Measurements from ENCODE around the gene SELPLG. TPM values are rescaled to one million over a fixed set of nuclear protein-coding genes. Genes with fewer than 3 reads are reported as not detected.

Gene SELPLG
- total and polyA plus RNA-seq, 2 experiments from 2014 or later, result 4.4 to 6.7 TPM

DNA sequence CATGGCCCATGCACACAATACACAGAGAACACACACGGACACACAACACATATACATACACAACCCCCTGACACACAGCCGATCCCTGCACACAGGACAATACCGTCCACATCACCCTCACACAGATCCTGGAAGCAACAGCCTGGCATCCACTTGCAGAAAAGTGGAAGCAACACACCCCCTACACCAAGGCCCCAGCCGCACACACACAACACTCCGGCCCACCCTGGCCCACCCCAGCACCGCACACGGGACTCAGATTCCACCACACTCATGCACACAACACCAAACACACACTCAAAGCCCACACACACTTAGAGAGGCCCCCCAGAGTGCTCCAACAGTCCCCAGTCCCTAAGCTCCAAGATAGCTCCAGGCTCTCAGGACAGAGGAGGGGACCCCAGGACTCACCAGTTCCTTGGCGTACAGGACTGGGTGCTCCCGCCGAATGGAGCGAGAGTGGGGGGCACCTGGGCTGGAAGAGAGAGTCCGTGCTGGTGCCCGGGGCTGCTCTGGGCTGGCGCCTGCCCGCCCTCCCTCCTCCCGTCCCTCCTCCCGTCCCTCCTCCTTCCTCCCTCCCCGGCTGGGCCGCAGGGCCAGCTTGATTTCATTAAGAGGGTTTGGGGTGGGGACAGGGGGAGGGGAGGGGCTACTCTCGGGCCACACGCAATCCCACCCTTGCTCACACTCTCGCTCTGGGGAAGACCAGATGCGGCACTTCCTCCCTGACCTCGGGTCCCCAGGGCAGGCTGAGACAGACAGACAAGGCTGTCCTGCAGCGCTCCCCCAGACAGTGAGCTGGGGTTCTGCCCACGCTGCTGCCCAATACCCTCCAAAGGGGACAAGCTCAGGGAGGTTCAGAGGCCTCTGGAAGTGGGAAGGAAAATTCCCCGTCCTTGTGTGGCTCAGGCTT, 35.9 kb downstream of the SELPLG start, which contains the start of gene TMEM119:
TSS of gene TMEM119 (minus strand) at position 526 of the 913 bp plus-strand sequence. CDS start 5,701 bp downstream, outside the sequence.
- no peaks in the 10 kb centered on the region for H3K36me3 ChIP-seq (ENCODE audit: low read depth)
- H3K9me2 ChIP-seq (ENCODE audit: insufficient read depth), result no peaks in the 10 kb centered on the region
- TF ChIP-seq EZH2 (IDR thresholded peaks at IDR 0.05; ENCODE audit: insufficient read depth, poor library complexity, severe bottlenecking), result no peak
- TF ChIP-seq EZH2phosphoT487 (IDR thresholded peaks at IDR 0.05; ENCODE audit: insufficient read depth, low read depth), result no peak
- peaks cover 18% of the 10 kb centered on the region for H3K4me1 ChIP-seq (ENCODE audit: insufficient read depth)
- peaks cover 35% of the 10 kb centered on the region for H3K79me2 ChIP-seq (ENCODE audit: insufficient read depth)
- H3K4me2 ChIP-seq (ENCODE audit: unreplicated experiment), result peak within 1 kb of the TSS; percentile 75
- H3K4me3 ChIP-seq, result peak within 1 kb of the TSS; percentile 71
- H2AFZ ChIP-seq, result peak within 1 kb of the TSS; percentile 63
- H3F3A ChIP-seq (ENCODE audit: insufficient read depth), result no peaks in the 10 kb centered on the region; the same call in 1 of the 2 replicates
- in situ Hi-C loops (cut with MboI), result no loop called here
- WGBS, 2 experiments (ENCODE audit: low coverage in 1 of 2, low lambda C conversion rate in 2 of 2, missing lambda C conversion rate in 2 of 2), result 1 to 2% methylated on average over 16 to 27 of the region's 27 CpGs
- DNase-seq, result peak; percentile 66
- H3K27me3 ChIP-seq (replicated peaks; ENCODE audit: insufficient read depth), result no peaks in the 10 kb centered on the region
- no peaks in the 10 kb centered on the region for H4K20me1 ChIP-seq (ENCODE audit: insufficient read depth)
- peak within 1 kb of the TSS; percentile 69 for H3K9ac ChIP-seq
- H3K27ac ChIP-seq, result no peak within 1 kb of the TSS
- H3K9me3 ChIP-seq (ENCODE audit: low read depth), result no peaks in the 10 kb centered on the region

DNA sequence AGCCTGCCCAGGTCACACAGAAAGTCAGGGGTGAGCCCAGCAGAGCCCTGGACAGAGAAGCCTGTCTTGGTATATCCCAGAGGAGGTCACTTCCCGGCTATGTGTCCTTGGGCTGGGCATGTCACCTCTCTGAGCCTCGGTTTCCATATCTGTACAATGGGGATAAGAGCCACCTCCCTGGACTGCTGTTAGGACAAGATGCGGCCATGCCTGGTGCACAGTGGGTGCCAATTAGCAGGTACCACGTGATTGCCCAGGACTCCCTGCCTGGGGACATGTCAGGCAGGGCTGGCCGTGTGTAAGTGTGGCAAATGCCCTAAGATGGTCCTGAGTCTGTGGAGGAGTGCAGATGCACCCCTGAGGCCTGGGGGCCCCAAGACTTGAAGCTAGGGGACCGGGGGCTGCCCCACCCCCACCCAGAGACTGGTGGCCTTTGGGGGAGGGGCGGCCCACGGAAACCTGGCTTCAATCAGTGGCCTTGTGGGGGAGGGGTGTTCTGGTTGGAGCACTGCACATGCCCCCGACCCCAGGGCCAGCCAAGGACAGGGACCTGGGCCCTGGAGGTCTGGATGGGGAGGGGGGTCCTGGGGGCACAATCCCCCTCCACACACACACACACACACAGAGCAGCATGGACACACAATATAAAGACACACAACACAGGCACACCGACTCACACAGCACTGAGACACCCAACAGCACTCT, 36.7 kb downstream of the SELPLG start:
- H3K79me2 ChIP-seq (ENCODE audit: insufficient read depth), result peaks cover 35% of the 10 kb centered on the region
- H3K36me3 ChIP-seq (ENCODE audit: low read depth), result no peaks in the 10 kb centered on the region
- in situ Hi-C loops (cut with MboI), result no loop called here
- TF ChIP-seq EZH2phosphoT487 (IDR thresholded peaks at IDR 0.05; ENCODE audit: insufficient read depth, low read depth) (no peak), EZH2 (IDR thresholded peaks at IDR 0.05; ENCODE audit: insufficient read depth, poor library complexity, severe bottlenecking) (no peak)
- no peaks in the 10 kb centered on the region; the same call in 1 of the 2 replicates for H3F3A ChIP-seq (ENCODE audit: insufficient read depth)
- peaks cover 18% of the 10 kb centered on the region for H3K4me1 ChIP-seq (ENCODE audit: insufficient read depth)
- H3K9me3 ChIP-seq (ENCODE audit: low read depth), result no peaks in the 10 kb centered on the region
- H3K9ac ChIP-seq, result peak overlapping the region; percentile 69
- peak; percentile 42 for DNase-seq
- H3K4me2 ChIP-seq (ENCODE audit: unreplicated experiment), result peak overlapping the region; percentile 75
- WGBS, 2 experiments (ENCODE audit: low coverage in 1 of 2, low lambda C conversion rate in 2 of 2, missing lambda C conversion rate in 2 of 2), result 3 to 8% methylated on average over 6 to 10 of the region's 10 CpGs
- H4K20me1 ChIP-seq (ENCODE audit: insufficient read depth), result no peaks in the 10 kb centered on the region
- H3K27ac ChIP-seq, result no peak overlapping the region
- no peaks in the 10 kb centered on the region for H3K27me3 ChIP-seq (replicated peaks; ENCODE audit: insufficient read depth)
- peak overlapping the region; percentile 63 for H2AFZ ChIP-seq
- H3K9me2 ChIP-seq (ENCODE audit: insufficient read depth), result no peaks in the 10 kb centered on the region
- H3K4me3 ChIP-seq, result peak overlapping the region; percentile 71

DNA sequence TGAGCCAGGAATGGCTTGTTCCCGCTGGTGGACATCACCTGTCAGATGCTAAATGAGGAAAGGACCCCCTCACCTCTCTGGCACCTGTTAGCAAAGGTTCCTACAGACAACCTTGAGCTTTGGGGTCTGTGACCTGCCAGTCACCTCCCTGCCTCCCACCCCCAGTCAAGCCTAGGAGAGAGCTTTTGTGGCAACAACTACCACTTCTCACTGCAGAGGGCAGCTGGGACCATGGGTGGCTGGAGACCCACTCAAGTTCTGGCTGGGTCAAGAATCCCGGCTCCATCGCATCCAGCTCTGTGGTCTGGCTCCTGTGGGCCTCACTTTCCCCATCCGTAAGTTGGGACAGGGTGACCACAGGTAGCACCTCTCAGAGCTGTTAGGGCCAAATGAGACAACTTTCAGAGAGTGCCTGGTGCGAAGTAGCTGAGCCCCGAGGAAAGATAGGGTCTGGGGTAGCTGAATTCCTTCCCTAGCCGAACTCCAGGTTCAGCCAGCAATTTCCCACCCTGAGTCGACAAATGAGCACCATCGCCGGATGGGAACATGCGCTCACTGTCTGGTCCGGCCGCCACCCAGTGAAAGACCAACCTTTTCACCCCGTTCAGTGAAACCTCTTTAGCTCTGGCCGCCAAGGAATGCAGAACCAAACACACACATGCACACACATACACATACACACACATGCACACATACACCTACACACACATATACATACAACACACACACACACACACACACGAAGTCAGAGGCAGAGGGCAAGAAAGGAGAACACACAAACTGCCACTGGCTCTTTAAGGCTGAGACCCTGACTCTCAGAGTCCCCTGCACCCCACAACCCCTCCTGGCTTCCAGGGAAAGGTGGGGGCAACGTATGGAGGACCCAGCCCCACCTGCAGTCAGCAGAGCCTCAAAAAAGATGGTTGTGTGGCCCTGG, 37.7 kb downstream of the SELPLG start:
- H3K9me3 ChIP-seq (ENCODE audit: low read depth), result no peaks in the 10 kb centered on the region
- no peaks in the 10 kb centered on the region for H4K20me1 ChIP-seq (ENCODE audit: insufficient read depth)
- no peaks in the 10 kb centered on the region for H3K9me2 ChIP-seq (ENCODE audit: insufficient read depth)
- peak overlapping the region; percentile 71 for H3K4me3 ChIP-seq
- no peaks in the 10 kb centered on the region for H3K27me3 ChIP-seq (replicated peaks; ENCODE audit: insufficient read depth)
- no peak for TF ChIP-seq EZH2 (IDR thresholded peaks at IDR 0.05; ENCODE audit: insufficient read depth, poor library complexity, severe bottlenecking)
- no peak for TF ChIP-seq EZH2phosphoT487 (IDR thresholded peaks at IDR 0.05; ENCODE audit: insufficient read depth, low read depth)
- no peak overlapping the region for H3K27ac ChIP-seq
- peak; percentile 45 for DNase-seq
- no peaks in the 10 kb centered on the region for H3K36me3 ChIP-seq (ENCODE audit: low read depth)
- peak overlapping the region; percentile 20; the same call in 1 of the 2 replicates for H2AFZ ChIP-seq
- 27 to 34% methylated on average over 16 to 17 of the region's 17 CpGs for WGBS, 2 experiments (ENCODE audit: low coverage in 1 of 2, low lambda C conversion rate in 2 of 2, missing lambda C conversion rate in 2 of 2)
- H3K9ac ChIP-seq, result peak overlapping the region; percentile 54
- no peaks in the 10 kb centered on the region; the same call in 1 of the 2 replicates for H3F3A ChIP-seq (ENCODE audit: insufficient read depth)
- H3K4me2 ChIP-seq (ENCODE audit: unreplicated experiment), result peak overlapping the region; percentile 75
- in situ Hi-C loops (cut with MboI), result no loop called here
- H3K4me1 ChIP-seq (ENCODE audit: insufficient read depth), result peaks cover 18% of the 10 kb centered on the region
- peaks cover 35% of the 10 kb centered on the region for H3K79me2 ChIP-seq (ENCODE audit: insufficient read depth)

Data from GM23248 (cell line).